Forelimb muscle (tissue), 1 donor: ENCODE results near the gene STK39. TPM values are rescaled to one million over a fixed set of nuclear protein-coding genes. Genes with fewer than 3 reads are reported as not detected.
"Not testable (repeated sequence)": the region's sequence is repeated elsewhere in the genome, so short reads cannot be mapped to it uniquely, and the experiment has no call there.

Experiments
- DNase-seq: peaks from one replicate; pipeline ENCODE4 v3.0.0-alpha.2; 2013; ENCODE audit warnings: low read depth
- polyA plus RNA-seq: library from polyadenylated mRNA; unstranded; fragments of 120-200 nt; gene quantifications from one replicate; pipeline ENCODE4 v1.2.1, GENCODE V29; 2013; ENCODE audit not compliant: insufficient read length

STK39 gene
- polyA plus RNA-seq, 1 donor = 17.1 TPM

DNA sequence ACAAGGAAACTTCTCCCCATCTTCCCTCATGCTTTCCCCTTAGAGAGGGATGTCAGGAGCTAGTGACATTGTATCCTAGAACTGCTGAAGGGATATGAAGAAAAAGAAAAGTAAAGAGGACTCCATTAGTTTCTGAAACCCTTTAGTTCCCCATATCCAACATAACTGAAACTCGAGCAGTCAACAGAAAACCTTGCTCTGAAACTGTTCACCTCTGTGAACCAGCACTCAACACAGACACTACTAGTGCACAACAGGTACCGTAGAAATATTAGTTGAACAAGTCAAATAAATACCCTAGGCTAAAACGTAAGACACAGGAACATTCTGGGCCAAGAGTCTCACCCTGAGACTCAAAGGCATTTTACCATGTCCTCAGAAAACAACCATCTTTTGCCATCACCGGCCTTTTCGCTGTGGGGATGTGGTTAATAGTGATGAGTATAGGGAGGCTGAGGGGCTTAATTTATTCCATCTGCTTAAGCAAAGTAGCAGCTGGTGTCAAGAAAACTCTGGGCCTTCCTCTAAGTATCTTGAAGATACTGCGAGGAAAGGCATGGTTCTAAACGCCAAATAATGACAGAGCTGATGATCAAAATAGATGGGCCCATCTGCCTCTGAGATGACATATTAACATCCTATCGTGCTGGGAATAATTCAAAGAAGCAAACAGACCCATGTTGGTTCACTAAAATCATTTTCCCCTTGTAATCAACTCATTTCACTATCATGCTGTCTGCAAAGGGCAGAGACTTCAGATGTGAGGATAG is 156.8 kb downstream of the STK39 start:
- no peak for DNase-seq

GRCh38 chr2:168089200-168089599 is 158.2 kb downstream of the STK39 start:
- no peak for DNase-seq

GRCh38 chr2:168087401-168087800 is 160.0 kb downstream of the STK39 start:
- DNase-seq = no peak

DNA sequence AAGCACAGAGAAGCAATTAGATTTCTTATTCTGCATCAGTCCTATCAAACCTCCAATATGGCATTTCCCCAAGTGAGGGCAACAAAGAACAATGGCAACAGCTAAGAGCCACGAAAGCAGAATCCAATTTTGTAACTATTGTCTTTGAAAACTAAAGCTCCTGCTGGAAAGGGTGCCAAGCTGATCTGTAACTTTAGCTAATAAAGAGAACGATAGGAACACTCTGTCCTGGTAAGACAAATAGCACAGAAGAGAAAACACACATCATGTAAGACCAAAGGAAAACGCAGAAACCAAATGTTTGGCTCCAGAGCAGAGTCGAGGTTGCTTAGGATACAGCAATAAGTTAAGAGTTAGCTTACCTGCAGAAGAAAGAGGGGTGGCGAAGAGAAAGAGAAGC is 160.5 kb downstream of the STK39 start:
- no peak for DNase-seq

DNA sequence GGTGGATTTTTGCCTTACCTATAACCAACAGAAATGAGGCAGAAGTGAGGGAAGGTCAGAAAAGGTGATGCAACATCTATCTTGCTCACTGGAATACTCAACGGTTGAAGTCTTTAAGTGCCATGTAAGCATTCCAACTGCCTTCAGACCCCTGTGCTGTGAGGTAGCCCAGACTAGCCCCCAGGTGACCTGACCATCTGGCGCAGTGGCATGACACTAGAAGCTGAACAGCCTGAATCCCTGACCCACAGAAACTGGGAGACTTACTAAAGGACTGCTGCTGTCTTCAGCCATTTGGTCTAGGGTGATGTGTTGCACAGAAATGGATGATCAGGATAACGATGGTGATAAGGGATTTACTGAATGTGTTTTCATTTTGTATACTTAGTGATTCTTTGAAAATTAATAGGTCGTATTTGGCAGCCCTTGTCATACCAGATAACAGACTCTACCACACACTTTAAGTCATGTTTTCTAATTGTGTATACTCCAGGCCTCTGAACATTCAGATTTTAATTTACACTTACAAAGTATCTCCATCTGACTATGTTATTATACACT is 161.5 kb downstream of the STK39 start:
- DNase-seq = no peak

DNA sequence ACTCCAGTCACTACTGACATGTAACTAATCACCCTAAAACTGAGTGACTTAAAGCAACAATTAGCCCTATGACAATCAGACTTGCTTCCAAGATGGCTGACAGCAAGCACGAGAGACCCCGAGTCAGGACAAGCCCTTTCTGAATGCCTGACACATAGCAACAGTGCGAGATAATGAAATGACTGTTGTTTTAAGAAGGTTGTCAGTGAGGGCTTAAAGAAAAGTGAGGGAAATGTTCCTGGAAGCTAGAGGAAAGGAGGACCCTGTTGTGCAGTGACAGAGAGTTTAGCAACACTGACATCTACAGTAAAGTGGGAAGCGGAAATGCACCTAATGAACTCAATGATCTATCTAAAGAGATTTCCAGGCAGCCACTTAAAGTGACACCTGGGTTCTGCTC is 163.1 kb downstream of the STK39 start:
- DNase-seq = no peak

DNA sequence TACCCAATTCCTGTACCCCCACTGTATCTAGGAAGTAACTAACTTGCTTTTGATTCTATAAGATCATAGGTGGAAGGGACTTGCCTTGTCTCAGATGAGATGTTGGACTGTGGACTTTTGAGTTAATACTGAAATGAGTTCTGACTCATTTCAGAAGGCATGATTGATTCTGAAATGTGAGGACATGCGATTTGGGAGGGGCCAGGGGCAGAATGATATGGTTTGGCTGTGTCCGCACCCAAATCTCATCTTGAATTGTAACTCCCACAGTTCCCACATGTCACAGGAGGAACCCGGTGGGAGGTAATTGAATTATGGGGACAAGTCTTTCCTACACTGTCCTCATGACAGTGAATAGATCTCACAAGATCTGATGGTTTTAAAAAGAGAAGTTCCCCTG is 165.9 kb downstream of the STK39 start:
- DNase-seq = not testable (repeated sequence)

GRCh38 chr2:168079236-168079635 is 168.2 kb downstream of the STK39 start:
- no peak for DNase-seq

DNA sequence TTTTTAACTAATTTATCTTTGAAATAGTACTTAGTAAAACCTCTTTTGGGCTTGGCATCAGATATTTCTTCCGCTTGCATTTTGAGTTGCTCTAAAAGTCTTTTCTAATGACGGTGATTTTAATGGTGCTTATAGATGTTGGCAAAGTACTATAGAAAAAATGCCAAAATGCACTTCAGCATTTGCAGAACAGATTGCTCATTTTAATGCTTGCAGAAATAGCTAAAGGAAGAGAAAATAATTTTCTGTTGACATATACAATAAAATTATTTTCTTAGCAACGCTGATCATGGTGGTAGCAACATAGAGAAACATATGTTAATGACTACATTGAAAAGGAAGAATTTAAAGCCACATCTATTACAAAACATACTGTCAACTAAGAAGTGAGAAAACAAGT is 170.7 kb downstream of the STK39 start:
- DNase-seq = peak; percentile 31

DNA sequence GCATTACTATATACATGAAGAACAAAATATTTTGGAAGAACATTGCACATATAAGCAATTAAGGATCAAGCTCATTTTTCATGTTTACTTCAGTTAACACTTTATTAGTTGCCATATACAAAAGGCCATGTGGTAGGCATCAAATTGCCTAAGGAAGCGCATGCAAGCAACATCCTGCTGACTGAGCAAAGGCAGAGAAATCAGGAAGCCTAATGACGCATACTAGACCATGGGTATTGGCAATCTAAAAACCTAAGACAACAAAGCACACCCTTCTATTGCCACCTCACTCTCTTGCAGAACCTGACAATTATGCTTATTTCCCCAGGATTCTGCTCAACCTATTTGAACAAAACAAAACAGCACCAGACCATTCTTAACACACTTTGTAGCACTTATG is 171.9 kb downstream of the STK39 start:
- no peak for DNase-seq

DNA sequence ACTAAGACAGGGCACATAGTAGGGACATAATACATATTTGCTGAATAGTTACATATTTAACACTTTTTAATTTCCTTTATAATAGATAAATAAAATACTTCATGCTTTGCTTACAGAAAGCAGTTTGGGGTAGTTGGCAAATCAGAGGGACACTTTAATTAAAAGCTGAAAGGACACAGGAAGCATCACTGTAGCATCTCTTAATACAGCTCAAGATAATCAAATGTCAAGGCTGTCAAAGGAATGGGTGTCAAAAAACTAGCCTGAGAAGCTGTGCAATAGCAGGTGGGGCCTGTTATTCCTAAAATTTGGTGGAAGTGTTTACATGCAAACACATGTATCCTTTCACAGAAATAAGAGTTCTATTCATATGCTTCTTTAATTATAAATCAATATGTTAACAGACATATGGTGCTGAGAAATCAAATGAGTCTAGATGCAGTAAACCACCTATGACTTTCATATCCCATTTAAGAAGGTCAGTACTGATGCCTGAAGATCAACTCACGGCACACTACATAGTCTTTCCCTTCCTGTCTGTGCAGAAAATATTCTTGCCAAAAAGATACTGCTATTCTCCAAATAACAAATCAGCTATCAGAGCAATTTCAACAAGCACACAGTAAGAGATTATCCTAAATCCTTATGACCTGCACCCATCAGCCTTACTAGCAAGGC is 174.6 kb downstream of the STK39 start:
- no peak for DNase-seq

DNA sequence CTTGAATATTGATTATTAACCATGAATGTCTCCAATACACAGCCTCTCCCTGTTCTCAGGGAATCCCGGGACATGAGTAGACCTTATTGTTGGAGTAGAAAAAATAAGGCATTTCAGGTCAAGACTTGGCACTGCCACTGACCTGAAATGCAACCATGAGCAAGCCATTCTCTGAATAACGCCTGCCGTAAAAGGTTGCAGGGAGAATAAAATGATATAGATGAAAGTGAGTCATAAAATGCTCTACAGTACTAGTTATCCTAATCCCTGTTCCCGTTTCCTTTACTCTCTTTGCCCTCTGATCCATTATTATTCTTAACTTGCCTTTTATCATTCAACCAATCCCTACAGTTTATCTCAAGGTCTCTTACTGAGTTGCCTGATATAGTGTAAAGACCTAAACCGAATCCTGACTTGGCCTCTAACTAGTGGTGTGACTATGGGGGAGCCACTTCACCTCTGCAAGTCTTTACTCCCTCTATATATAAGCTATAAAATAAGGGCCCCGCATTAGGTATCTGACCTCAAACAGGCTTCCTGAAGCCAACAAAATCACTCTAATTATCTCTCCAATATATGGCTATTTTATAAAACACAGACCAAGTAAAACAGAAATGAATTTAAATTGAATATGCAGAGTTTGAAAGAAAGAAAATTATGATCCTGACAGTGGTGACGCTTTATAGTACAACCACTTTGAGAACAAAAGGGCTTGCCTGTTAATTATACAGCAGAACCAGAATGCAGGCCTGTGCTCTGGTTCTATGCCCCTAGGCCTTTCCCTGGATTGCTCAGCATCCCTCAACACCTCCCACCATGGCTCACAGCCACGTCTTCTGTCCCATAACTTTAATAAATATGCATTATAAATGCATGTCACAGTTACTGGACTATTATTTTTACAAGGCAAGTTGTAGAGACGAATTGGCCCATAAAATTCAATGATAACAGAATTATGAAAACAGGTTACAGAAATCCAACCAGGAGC is 183.1 kb downstream of the STK39 start:
- no peak for DNase-seq

GRCh38 chr2:168062936-168063335 is 184.5 kb downstream of the STK39 start:
- DNase-seq = no peak

- no peak for DNase-seq
Measured at GRCh38 chr2:168062054-168062453, 185.3 kb downstream of the STK39 start.

GRCh38 chr2:168060986-168061750 is 186.2 kb downstream of the STK39 start:
- DNase-seq = no peak

DNA sequence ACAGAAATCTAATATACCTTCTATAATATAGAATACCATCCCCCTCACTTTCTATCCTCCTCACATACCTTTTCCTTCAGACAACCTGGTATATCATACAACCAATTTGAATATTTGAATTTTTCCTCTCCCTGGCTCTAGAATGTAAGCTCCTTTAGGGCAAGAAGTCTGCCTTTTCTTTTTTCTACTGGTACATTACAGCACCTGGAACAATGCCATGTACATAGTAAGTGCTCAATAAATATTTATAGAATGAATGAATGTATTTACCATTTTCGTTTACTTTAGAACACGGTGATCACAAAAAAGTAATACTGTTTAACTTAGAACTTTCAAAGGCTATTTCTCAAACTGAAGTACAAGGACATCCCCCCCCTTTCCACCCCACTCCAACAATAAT is 187.6 kb downstream of the STK39 start:
- no peak for DNase-seq

GRCh38 chr2:168058675-168059074 is 188.7 kb downstream of the STK39 start:
- no peak for DNase-seq

DNA sequence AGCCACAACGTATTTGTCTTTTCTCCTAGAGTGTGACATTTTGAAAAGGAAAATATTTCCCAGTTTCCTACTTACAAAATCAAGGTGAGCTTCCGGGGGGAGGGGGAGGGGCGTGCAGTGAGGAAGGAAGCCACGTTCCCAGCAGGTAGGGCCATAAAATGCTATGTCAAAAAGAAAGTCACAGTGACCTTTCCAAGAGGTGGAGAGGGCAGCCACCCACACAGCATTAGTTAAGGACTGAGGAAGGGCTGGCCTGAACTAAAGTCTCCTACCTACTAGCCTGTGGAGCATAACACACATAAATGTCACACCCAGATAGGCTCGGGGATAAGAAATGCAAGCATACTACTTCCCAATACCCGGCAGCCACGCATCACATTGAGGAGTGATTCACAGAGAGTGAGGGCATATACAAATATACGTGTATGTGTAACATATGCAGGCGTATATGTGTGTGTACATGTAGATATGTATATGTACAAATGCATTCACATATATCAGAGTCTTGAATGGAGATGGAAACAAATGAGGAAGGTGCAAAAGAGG is 191.1 kb downstream of the STK39 start:
- no peak for DNase-seq

- DNase-seq = no peak
Measured at GRCh38 chr2:168054657-168055056, 192.7 kb downstream of the STK39 start.

DNA sequence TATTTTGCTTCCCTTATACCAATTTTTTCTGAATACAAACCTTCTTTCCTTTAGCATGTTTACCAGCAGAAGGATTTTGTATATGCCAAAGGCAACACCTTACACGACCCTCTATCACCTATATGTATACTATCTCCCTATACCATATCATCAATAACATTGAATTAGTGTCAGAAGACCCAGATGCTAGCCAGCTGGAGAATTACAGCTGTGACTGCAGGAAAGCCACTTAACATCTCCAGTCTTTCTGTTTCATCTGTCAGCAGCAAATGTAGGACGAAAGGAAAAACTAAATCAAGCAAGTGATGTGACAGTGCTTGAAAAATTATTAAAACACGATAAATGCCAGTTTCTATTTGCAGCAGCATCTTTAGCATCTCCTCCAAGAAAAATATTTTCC is 193.7 kb downstream of the STK39 start:
- DNase-seq = no peak

DNA sequence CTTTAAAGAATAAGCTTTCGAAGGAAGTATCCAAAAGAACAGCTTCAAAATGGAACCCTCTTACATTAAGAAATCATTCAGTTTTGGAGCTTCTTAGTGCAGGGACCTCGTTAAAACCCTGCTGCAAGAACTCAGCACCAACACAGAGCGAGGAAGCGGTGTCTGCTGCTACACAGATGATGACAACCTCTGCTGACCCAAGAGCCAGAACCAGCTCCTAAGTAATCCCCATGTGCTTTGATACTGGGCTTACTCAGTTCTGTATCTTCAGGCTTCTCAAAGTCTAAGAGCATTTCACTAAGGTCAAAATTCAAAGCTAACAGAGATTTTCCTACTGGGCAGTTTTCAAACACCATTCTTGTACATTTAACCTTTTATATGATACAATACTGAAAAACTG is 194.6 kb downstream of the STK39 start:
- DNase-seq = no peak
